ENCODE measurements around the gene FAM185A.
"Not testable (repeated sequence)": the region's sequence is repeated elsewhere in the genome, so short reads cannot be mapped to it uniquely, and the experiment has no call there.

FAM185A gene

DNA sequence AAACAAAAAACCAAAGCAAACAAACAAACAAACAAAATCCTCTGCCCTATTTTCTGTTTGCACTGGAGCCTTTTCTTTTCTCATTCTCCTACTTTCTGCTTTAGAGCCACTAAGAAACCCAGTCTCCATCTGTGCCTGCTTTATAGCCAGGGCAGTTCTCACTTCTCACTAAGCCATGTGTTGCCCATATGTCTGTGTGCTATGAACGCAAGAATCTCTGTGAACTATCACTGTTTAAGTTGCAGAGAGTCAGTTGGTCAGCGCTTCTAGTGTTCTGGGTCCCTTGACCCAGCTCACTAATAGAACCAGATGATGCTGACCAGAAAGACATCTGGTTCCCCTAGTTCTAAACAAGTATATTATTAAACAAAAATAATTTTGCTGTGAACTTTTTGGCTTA, 81.4 kb downstream of the FAM185A start:
- no peak for DNase-seq (ENCODE audit: low read depth in 2 of 2)

GRCh38 chr7:102832674-102833073, 83.9 kb downstream of the FAM185A start:
- no peak for DNase-seq (ENCODE audit: low read depth in 2 of 2)

- no peak for DNase-seq (ENCODE audit: low read depth in 2 of 2)
Measured at GRCh38 chr7:102833343-102833742, 84.5 kb downstream of the FAM185A start.

- no peak for DNase-seq (ENCODE audit: low read depth in 2 of 2)
Measured at GRCh38 chr7:102834466-102834865, 85.7 kb downstream of the FAM185A start.

GRCh38 chr7:102834999-102835398, 86.2 kb downstream of the FAM185A start:
- peak; percentile 1 to 6 for DNase-seq (ENCODE audit: low read depth in 2 of 2)

GRCh38 chr7:102836191-102836919, 87.6 kb downstream of the FAM185A start:
- DNase-seq (ENCODE audit: low read depth in 2 of 2), result no peak

GRCh38 chr7:102836977-102837376, 88.2 kb downstream of the FAM185A start:
- DNase-seq (ENCODE audit: low read depth in 2 of 2), result no peak

DNA sequence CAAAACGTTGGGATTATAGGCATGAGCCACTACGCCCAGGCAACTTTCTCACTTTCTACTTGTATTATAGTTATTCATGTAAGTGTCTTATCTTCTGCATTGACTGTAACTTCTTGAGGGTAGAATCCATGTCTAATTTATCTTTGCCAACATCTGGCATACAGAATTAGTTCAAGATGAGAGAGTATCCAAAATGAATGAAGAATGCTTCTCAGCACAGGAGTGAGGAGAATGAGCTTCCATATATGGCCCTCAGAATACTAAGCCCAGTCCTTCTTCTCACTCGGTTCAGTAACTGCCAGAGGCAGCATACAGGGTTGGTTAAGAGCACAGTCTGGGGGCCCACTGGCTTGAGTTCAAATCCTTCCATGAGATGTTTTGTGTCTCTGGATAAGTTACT, 89.0 kb downstream of the FAM185A start:
- no peak for DNase-seq (ENCODE audit: low read depth in 2 of 2)

DNA sequence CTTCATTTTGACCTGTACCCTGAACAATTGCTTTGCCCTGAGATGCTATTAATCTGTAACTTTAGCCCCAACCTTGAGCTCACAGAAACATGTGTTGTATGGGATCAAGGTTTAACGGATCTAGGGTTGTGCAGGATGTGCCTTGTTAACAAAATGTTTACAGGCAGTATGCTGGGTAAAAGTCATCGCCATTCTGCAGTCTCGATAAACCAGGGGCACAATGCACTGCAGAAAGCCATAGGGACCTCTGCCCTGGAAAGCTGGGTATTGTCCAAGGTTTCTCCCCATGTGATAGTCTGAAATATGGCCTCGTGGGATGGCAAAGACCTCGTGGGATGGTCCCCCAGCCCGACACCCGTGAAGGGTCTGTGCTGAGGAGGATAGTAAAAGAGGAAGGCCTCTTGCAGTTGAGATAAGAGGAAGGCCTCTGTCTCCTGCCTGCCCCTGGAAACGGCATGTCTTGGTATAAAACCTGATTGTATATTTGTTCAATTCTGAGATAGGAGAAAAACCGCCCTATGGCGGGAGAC, 89.8 kb downstream of the FAM185A start:
- DNase-seq (ENCODE audit: low read depth in 2 of 2), result not testable (repeated sequence)

- no peak for DNase-seq (ENCODE audit: low read depth in 2 of 2)
Measured at GRCh38 chr7:102840404-102840803, 91.6 kb downstream of the FAM185A start.

- DNase-seq (ENCODE audit: low read depth in 2 of 2), result no peak
Measured at GRCh38 chr7:102841290-102841689, 92.5 kb downstream of the FAM185A start.

GRCh38 chr7:102842284-102842683, 93.5 kb downstream of the FAM185A start:
- DNase-seq (ENCODE audit: low read depth in 2 of 2), result no peak

DNA sequence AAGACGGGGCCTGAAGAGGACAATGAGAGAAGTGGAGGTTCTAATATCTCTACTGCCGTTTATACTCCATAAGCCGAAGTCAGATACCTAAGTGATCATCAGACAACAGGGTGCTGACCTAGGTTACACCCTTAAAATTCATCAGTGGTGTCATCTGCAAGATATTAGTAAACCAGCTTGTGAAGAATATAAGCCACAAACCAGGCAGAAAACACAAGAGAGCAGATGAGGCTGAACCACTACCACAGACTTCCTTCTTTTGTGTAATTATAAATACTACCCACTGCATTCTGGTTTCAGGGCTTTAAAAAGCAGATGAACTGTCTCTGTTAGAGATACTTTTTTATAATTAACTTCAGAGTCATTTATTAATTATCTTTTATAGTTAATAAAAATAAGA, 95.1 kb downstream of the FAM185A start:
- DNase-seq (ENCODE audit: low read depth in 2 of 2), result no peak

DNA sequence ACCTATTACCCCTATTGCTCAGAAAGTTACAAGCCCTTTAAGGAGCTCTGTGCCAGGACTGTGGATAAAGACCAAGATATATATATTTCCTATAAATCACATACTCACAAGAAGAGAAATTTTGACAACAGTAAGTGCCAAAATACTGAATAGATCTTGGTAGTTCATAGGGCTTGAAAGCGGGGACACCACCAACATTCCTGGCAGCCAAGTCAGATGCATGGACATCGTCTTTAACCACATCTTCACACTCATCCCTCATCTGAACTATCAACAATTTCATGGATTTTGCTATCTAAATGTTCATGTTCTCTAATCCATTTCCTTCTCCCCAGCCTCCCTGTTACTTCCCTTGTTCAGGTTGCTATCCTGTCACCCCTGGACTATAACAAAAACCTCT, 96.5 kb downstream of the FAM185A start:
- no peak for DNase-seq (ENCODE audit: low read depth in 2 of 2)

DNA sequence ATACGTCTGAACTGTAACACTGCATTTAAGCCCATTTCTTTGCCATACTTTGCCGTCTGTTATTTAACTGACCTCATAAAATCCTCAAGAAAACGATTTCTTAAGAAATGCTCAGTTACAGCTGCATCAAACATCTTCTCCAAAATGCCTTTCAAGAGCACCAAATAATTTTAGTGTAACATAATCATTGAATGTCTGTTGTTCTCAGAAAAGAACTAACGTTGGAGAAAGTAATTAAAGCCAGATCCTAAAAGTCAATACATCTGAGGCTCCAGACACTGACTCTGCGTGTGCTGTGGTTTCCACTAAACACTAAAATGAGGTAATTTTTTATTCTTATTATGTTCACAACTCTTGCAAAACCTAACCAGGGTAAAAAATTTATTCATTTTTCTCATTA, 100.3 kb downstream of the FAM185A start:
- DNase-seq (ENCODE audit: low read depth in 2 of 2), result no peak

DNA sequence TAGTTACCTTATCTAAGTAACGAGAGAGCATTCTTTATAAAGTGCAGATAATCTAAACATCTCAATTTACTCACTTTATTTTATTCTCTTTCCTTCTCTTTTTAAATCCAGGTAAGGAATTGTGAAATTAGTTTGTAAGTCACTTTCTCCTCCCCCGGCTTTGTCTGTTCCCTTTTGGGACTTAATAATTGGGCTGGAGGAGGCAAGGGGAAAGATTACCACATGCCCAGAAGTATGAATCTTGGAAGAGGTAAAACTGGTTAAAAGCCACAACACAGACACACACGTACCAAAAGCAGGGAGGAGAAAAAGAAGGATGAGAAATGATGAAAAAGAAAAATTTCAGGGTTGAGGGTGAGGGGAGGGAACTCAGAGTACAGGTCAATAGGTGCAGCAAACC, 100.7 kb downstream of the FAM185A start:
- no peak for DNase-seq (ENCODE audit: low read depth in 2 of 2)

DNA sequence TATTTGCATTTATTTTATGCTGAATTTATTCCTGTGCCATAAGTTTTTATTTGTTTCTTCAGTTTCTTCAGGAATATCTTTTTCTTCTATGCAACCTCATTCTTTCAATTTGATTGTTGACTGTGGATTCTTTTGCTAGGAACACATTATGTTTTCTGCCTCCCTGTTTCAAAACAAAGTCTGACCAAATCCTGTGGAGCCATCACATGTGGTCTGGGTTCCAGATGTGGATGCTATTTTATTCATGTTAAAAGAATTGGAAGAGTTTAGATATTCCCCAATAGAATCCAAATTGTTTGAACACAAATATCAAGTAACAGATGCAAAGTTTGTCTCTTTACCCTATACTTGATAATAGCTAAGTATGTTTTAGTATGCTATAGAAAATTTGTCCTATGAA, 107.2 kb downstream of the FAM185A start:
- DNase-seq (ENCODE audit: low read depth in 2 of 2), result no peak
